ENCODE results near the gene LAMB4.

GRCh38 chr7:107978815-107979408 lies 151.2 kb downstream of the LAMB4 start:
- TF ChIP-seq, protein P1, sequence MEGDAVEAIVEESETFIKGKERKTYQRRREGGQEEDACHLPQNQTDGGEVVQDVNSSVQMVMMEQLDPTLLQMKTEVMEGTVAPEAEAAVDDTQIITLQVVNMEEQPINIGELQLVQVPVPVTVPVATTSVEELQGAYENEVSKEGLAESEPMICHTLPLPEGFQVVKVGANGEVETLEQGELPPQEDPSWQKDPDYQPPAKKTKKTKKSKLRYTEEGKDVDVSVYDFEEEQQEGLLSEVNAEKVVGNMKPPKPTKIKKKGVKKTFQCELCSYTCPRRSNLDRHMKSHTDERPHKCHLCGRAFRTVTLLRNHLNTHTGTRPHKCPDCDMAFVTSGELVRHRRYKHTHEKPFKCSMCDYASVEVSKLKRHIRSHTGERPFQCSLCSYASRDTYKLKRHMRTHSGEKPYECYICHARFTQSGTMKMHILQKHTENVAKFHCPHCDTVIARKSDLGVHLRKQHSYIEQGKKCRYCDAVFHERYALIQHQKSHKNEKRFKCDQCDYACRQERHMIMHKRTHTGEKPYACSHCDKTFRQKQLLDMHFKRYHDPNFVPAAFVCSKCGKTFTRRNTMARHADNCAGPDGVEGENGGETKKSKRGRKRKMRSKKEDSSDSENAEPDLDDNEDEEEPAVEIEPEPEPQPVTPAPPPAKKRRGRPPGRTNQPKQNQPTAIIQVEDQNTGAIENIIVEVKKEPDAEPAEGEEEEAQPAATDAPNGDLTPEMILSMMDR (IDR thresholded peaks at IDR 0.05) = no peak
- TF ChIP-seq, protein P2, sequence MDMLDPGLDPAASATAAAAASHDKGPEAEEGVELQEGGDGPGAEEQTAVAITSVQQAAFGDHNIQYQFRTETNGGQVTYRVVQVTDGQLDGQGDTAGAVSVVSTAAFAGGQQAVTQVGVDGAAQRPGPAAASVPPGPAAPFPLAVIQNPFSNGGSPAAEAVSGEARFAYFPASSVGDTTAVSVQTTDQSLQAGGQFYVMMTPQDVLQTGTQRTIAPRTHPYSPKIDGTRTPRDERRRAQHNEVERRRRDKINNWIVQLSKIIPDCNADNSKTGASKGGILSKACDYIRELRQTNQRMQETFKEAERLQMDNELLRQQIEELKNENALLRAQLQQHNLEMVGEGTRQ (IDR thresholded peaks at IDR 0.05) = no peak
- TF ChIP-seq MYC (IDR thresholded peaks at IDR 0.05; ENCODE audit: borderline replicate concordance, low read length) (no peak), HMGXB4 (CRISPR knock-in tag; IDR thresholded peaks at IDR 0.05; ENCODE audit: borderline replicate concordance) (no peak), RAD21 (conservative IDR thresholded peaks at IDR 0.05 in 1 of 2, IDR thresholded peaks at IDR 0.05 in 1 of 2) (no peak), RFX5 (IDR thresholded peaks at IDR 0.05) (no peak), POLR2A (IDR thresholded peaks at IDR 0.05; ENCODE audit: low read length) (no peak), ZFP36 (IDR thresholded peaks at IDR 0.05; ENCODE audit: borderline replicate concordance, partially characterized antibody) (no peak), SMC3 (IDR thresholded peaks at IDR 0.05) (no peak), KDM5A (IDR thresholded peaks at IDR 0.05) (no peak), RCOR1 (IDR thresholded peaks at IDR 0.05; ENCODE audit: low read depth, low read length) (no peak), JUNB (IDR thresholded peaks at IDR 0.05) (no peak)
- TF ChIP-seq, protein P3, sequence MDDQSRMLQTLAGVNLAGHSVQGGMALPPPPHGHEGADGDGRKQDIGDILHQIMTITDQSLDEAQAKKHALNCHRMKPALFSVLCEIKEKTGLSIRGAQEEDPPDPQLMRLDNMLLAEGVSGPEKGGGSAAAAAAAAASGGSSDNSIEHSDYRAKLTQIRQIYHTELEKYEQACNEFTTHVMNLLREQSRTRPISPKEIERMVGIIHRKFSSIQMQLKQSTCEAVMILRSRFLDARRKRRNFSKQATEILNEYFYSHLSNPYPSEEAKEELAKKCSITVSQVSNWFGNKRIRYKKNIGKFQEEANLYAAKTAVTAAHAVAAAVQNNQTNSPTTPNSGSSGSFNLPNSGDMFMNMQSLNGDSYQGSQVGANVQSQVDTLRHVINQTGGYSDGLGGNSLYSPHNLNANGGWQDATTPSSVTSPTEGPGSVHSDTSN (IDR thresholded peaks at IDR 0.05) = no peak
- TF ChIP-seq, protein P4, sequence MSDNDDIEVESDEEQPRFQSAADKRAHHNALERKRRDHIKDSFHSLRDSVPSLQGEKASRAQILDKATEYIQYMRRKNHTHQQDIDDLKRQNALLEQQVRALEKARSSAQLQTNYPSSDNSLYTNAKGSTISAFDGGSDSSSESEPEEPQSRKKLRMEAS (IDR thresholded peaks at IDR 0.05) = no peak

Data from A549 (cell line).